CD14-positive monocyte (primary cell): ENCODE data around the gene PRTFDC1. TPM values are rescaled to one million over a fixed set of nuclear protein-coding genes. Genes with fewer than 3 reads are reported as not detected.

Experiments used
- DNase-seq, 3 donors: peaks; one replicate each; pipeline ENCODE4 v3.0.0-alpha.2; 2011 to 2022
- H2AFZ ChIP-seq: 2 replicates; pipeline ENCODE4 v1.6.0; 2012; ENCODE audit warnings: mild to moderate bottlenecking, low read depth, low read length, inconsistent platforms; ENCODE audit not compliant: insufficient read depth, poor library complexity, severe bottlenecking
- H3K27ac ChIP-seq, 2 donors: 1 replicate in 1 of 2; 2 replicates in 1 of 2; pipeline ENCODE4 v1.5.1; 2012 to 2013; ENCODE audit warnings: low read length in 2 of 2, control low read depth in 1 of 2, inconsistent platforms in 1 of 2, low read depth in 1 of 2, mild to moderate bottlenecking in 1 of 2
- H3K27me3 ChIP-seq, 2 donors: one replicate each; pipeline versions ENCODE4 v1.6.0 to v1.6.1; 2011 to 2013; ENCODE audit warnings: low read length in 2 of 2; ENCODE audit not compliant: control insufficient read depth in 2 of 2, insufficient read depth in 2 of 2
- H3K36me3 ChIP-seq, 2 donors: replicated peaks in 1 of 2; 1 replicate in 1 of 2; 2 replicates in 1 of 2; pipeline versions ENCODE4 v1.5.1 to v1.6.1; 2012 to 2013; ENCODE audit warnings: low read length in 2 of 2, control low read depth in 1 of 2, inconsistent platforms in 1 of 2, mild to moderate bottlenecking in 1 of 2; ENCODE audit not compliant: insufficient read depth in 2 of 2, control insufficient read depth in 1 of 2
- H3K4me1 ChIP-seq, 2 donors: 1 replicate in 1 of 2; 2 replicates in 1 of 2; pipeline versions ENCODE4 v1.5.1 to v1.6.1; 2012 to 2013; ENCODE audit warnings: low read length in 2 of 2, control low read depth in 1 of 2, inconsistent platforms in 1 of 2, mild to moderate bottlenecking in 1 of 2, moderate library complexity in 1 of 2; ENCODE audit not compliant: insufficient read depth in 2 of 2, control insufficient read depth in 1 of 2
- H3K4me2 ChIP-seq: replicated peaks from 2 replicates; pipeline ENCODE3; 2012; ENCODE audit warnings: low read length, moderate library complexity, mild to moderate bottlenecking; ENCODE audit not compliant: poor library complexity, severe bottlenecking; ENCODE audit errors: extremely low read depth
- H3K4me3 ChIP-seq, 3 experiments: fragments of 200-600 bp in 1 of 3; sonication (generic) in 1 of 3; replicated peaks in 1 of 3; 1 replicate in 2 of 3; 2 replicates in 1 of 3; pipeline ENCODE4 v1.5.1; 2011 to 2013; ENCODE audit warnings: low read length in 3 of 3, mild to moderate bottlenecking in 3 of 3, control low read depth in 2 of 3, low read depth in 2 of 3, inconsistent platforms in 1 of 3, moderate library complexity in 1 of 3
- H3K79me2 ChIP-seq: 2 replicates; pipeline ENCODE4 v1.6.0; 2012; ENCODE audit warnings: mild to moderate bottlenecking, control low read depth, inconsistent platforms, low read length, moderate library complexity; ENCODE audit not compliant: insufficient read depth
- H3K9ac ChIP-seq: 2 replicates; pipeline ENCODE4 v1.6.0; 2017; ENCODE audit warnings: low read length, mild to moderate bottlenecking; ENCODE audit not compliant: insufficient read depth, poor library complexity, severe bottlenecking
- H3K9me3 ChIP-seq, 2 donors: replicated peaks in 1 of 2; 1 replicate in 1 of 2; 2 replicates in 1 of 2; pipeline versions ENCODE4 v1.5.1 to v1.6.1; 2012 to 2013; ENCODE audit warnings: low read length in 2 of 2, control low read depth in 1 of 2; ENCODE audit not compliant: control insufficient read depth in 1 of 2, insufficient read depth in 1 of 2
- H4K20me1 ChIP-seq: 2 replicates; pipeline ENCODE4 v1.6.0; 2012; ENCODE audit warnings: mild to moderate bottlenecking, low read length, control low read depth, moderate library complexity; ENCODE audit not compliant: insufficient read depth
- H3K27ac Mint-ChIP-seq, 7 donors: one replicate each; pipeline ENCODE4 v1.8.0; 2020; ENCODE audit warnings: mild to moderate bottlenecking in 7 of 7, mixed read lengths in 7 of 7, moderate library complexity in 6 of 7, inconsistent platforms in 2 of 7
- H3K27me3 Mint-ChIP-seq, 3 donors: one replicate each; pipeline ENCODE4 v1.8.0; 2021 to 2022; ENCODE audit warnings: low read depth in 3 of 3, mild to moderate bottlenecking in 3 of 3, mixed read lengths in 3 of 3, moderate library complexity in 3 of 3, inconsistent platforms in 1 of 3
- H3K36me3 Mint-ChIP-seq, 2 donors: one replicate each; pipeline ENCODE4 v1.8.0; 2020; ENCODE audit warnings: mixed read lengths in 2 of 2, inconsistent platforms in 1 of 2, mild to moderate bottlenecking in 1 of 2
- H3K4me1 Mint-ChIP-seq: one replicate; pipeline ENCODE4 v1.8.0; 2020; ENCODE audit warnings: mild to moderate bottlenecking, mixed read lengths
- H3K4me3 Mint-ChIP-seq, 2 donors: one replicate each; pipeline ENCODE4 v1.8.0; 2020; ENCODE audit warnings: mild to moderate bottlenecking in 2 of 2, mixed read lengths in 2 of 2, moderate library complexity in 1 of 2
- H3K9me3 Mint-ChIP-seq, 7 donors: one replicate each; pipeline ENCODE4 v1.8.0; 2020 to 2022; ENCODE audit warnings: mixed read lengths in 7 of 7, mild to moderate bottlenecking in 6 of 7, moderate library complexity in 6 of 7, inconsistent platforms in 2 of 7
- CTCF ChIP-seq: fragments of 200-600 bp; IDR thresholded peaks from one replicate; pipeline ENCODE4 v1.8.0; 2022; ENCODE audit warnings: antibody characterized with exemption, mild to moderate bottlenecking
- WGBS: methylation state at CpG from one replicate; pipeline ENCODE4 v1.1.5; 2013; ENCODE audit warnings: missing lambda C conversion rate; ENCODE audit not compliant: insufficient coverage; 5-methylcytosine and 5-hydroxymethylcytosine counted together
- intact Hi-C, 2 donors: fragments of 100-400 bp; cut with micrococcal nuclease; formaldehyde crosslinking; loops; one replicate each; pipeline versions ENCODE4 v1.15.0 to v1.15.1; 2023
- polyA plus RNA-seq, 3 donors: library from polyadenylated mRNA; depleted of rRNA in 1 of 3; unstranded in 2 of 3; stranded (reverse) in 1 of 3; fragments of 300-500 nt in 2 of 3; fragments of >200 nt in 1 of 3; fragmentation: Illumina TruSeq in 2 of 3; gene quantifications; 1 replicate in 2 of 3; 2 replicates in 1 of 3; pipeline ENCODE4 v1.2.3, GENCODE V29; 2012 to 2021

The PRTFDC1 gene
- polyA plus RNA-seq, 3 donors = not detected

GRCh38 chr10:24825551-24825950 lies 126.9 kb downstream of the PRTFDC1 start:
- Mint-ChIP-seq H3K4me1 (no peaks in the 10 kb centered on the region), H3K9me3 (peaks cover 0 to 2% (median 0%) of the 10 kb centered on the region in 7 donors), H3K36me3 (no peaks in the 10 kb centered on the region), H3K27ac (no peak overlapping the region), H3K4me3 (no peak overlapping the region), H3K27me3 (peaks cover 0 to 8% (median 3%) of the 10 kb centered on the region in 3 donors)
- H4K20me1 ChIP-seq = no peaks in the 10 kb centered on the region
- intact Hi-C loops = no loop called here
- no peaks in the 10 kb centered on the region for H3K27me3 ChIP-seq
- H3K36me3 ChIP-seq = no peaks in the 10 kb centered on the region
- DNase-seq = no peak
- H3K4me3 ChIP-seq = no peak overlapping the region
- H3K79me2 ChIP-seq = no peaks in the 10 kb centered on the region
- H3K27ac ChIP-seq = no peak overlapping the region
- H3K9me3 ChIP-seq = no peaks in the 10 kb centered on the region
- no peaks in the 10 kb centered on the region for H3K4me1 ChIP-seq
- no CpG with 5 or more reads among the region's 1 CpG for WGBS
- H3K4me2 ChIP-seq = no peak overlapping the region
- no peak overlapping the region for H3K9ac ChIP-seq
- H2AFZ ChIP-seq = no peak overlapping the region
- no peak for TF ChIP-seq CTCF

GRCh38 chr10:24824536-24824935 lies 127.9 kb downstream of the PRTFDC1 start:
- Histone ChIP-seq H3K27me3 (no peaks in the 10 kb centered on the region), H4K20me1 (no peaks in the 10 kb centered on the region), H3K4me3 (no peak overlapping the region), H3K9me3 (no peaks in the 10 kb centered on the region), H2AFZ (no peak overlapping the region), H3K36me3 (no peaks in the 10 kb centered on the region), H3K9ac (no peak overlapping the region), H3K4me2 (no peak overlapping the region), H3K27ac (no peak overlapping the region), H3K79me2 (no peaks in the 10 kb centered on the region), H3K4me1 (no peaks in the 10 kb centered on the region)
- TF ChIP-seq CTCF = no peak
- 100% methylated on average over 1 of the region's 2 CpGs for WGBS
- H3K36me3 Mint-ChIP-seq = no peaks in the 10 kb centered on the region
- no peak overlapping the region for H3K27ac Mint-ChIP-seq
- no peak for DNase-seq
- H3K4me1 Mint-ChIP-seq = no peaks in the 10 kb centered on the region
- intact Hi-C loops = no loop called here
- peaks cover 0 to 2% (median 0%) of the 10 kb centered on the region in 7 donors for H3K9me3 Mint-ChIP-seq
- H3K4me3 Mint-ChIP-seq = no peak overlapping the region
- H3K27me3 Mint-ChIP-seq = peaks cover 0 to 8% (median 3%) of the 10 kb centered on the region in 3 donors
